Measurements from ENCODE around the gene TMEM161B.

Gene TMEM161B

GRCh38 chr5:88248094-88248493, 20.6 kb downstream of the TMEM161B start:
- TF ChIP-seq PPARA (CRISPR knock-in tag; IDR thresholded peaks at IDR 0.05; ENCODE audit: borderline replicate concordance) = no peak
- no peak for ATAC-seq

GRCh38 chr5:88245893-88246244, 22.8 kb downstream of the TMEM161B start:
- no peak for TF ChIP-seq ZC3H10 (CRISPR knock-in tag; IDR thresholded peaks at IDR 0.05)
- no peak for TF ChIP-seq ARNTL (CRISPR knock-in tag; IDR thresholded peaks at IDR 0.05; ENCODE audit: borderline replicate concordance, low read depth)
- TF ChIP-seq BACH2 (CRISPR knock-in tag; IDR thresholded peaks at IDR 0.05; ENCODE audit: borderline replicate concordance) = no peak
- no peak for TF ChIP-seq SNAI2 (CRISPR knock-in tag; IDR thresholded peaks at IDR 0.05)
- no peak for ATAC-seq

- no peak for TF ChIP-seq TOX (CRISPR knock-in tag; IDR thresholded peaks at IDR 0.05; ENCODE audit: borderline replicate concordance)
- TF ChIP-seq ZFP30 (CRISPR knock-in tag; IDR thresholded peaks at IDR 0.05) = no peak
- no peak for TF ChIP-seq CSRNP3 (CRISPR knock-in tag; IDR thresholded peaks at IDR 0.05)
- no peak for TF ChIP-seq POU6F1 (CRISPR knock-in tag; IDR thresholded peaks at IDR 0.05; ENCODE audit: borderline replicate concordance, low read depth)
- TF ChIP-seq ARNTL (CRISPR knock-in tag; IDR thresholded peaks at IDR 0.05; ENCODE audit: borderline replicate concordance, low read depth) = no peak
- no peak for TF ChIP-seq TSHZ2 (CRISPR knock-in tag; IDR thresholded peaks at IDR 0.05)
- no peak for TF ChIP-seq CSDC2 (CRISPR knock-in tag; IDR thresholded peaks at IDR 0.05)
- no peak for TF ChIP-seq GLIS3 (CRISPR knock-in tag; IDR thresholded peaks at IDR 0.05)
- TF ChIP-seq ZNF70 (CRISPR knock-in tag; IDR thresholded peaks at IDR 0.05) = no peak
- no peak for TF ChIP-seq ISL1 (CRISPR knock-in tag; IDR thresholded peaks at IDR 0.05)
- TF ChIP-seq ZNF8 (CRISPR knock-in tag; IDR thresholded peaks at IDR 0.05) = no peak
- TF ChIP-seq CREB5 (CRISPR knock-in tag; IDR thresholded peaks at IDR 0.05; ENCODE audit: low read depth) = no peak
- no peak for TF ChIP-seq ZFP3 (CRISPR knock-in tag; IDR thresholded peaks at IDR 0.05)
- TF ChIP-seq OSR1 (CRISPR knock-in tag; IDR thresholded peaks at IDR 0.05) = no peak
- no peak for TF ChIP-seq BACH2 (CRISPR knock-in tag; IDR thresholded peaks at IDR 0.05; ENCODE audit: borderline replicate concordance)
- TF ChIP-seq SNAI2 (CRISPR knock-in tag; IDR thresholded peaks at IDR 0.05) = no peak
- no peak for TF ChIP-seq RARB (CRISPR knock-in tag; IDR thresholded peaks at IDR 0.05)
- no peak for TF ChIP-seq PATZ1 (CRISPR knock-in tag; IDR thresholded peaks at IDR 0.05; ENCODE audit: borderline replicate concordance)
- no peak for ATAC-seq
Observed at GRCh38 chr5:88245241-88245892, 23.3 kb downstream of the TMEM161B start.

GRCh38 chr5:88244686-88245085, 24.0 kb downstream of the TMEM161B start:
- ATAC-seq = no peak
- no peak for TF ChIP-seq PATZ1 (CRISPR knock-in tag; IDR thresholded peaks at IDR 0.05; ENCODE audit: borderline replicate concordance)
- no peak for TF ChIP-seq PPARA (CRISPR knock-in tag; IDR thresholded peaks at IDR 0.05; ENCODE audit: borderline replicate concordance)
- no peak for TF ChIP-seq ZFP30 (CRISPR knock-in tag; IDR thresholded peaks at IDR 0.05)
- TF ChIP-seq ARNTL (CRISPR knock-in tag; IDR thresholded peaks at IDR 0.05; ENCODE audit: borderline replicate concordance, low read depth) = no peak
- no peak for TF ChIP-seq TSHZ2 (CRISPR knock-in tag; IDR thresholded peaks at IDR 0.05)
- TF ChIP-seq BACH2 (CRISPR knock-in tag; IDR thresholded peaks at IDR 0.05; ENCODE audit: borderline replicate concordance) = no peak
- no peak for TF ChIP-seq ZFP3 (CRISPR knock-in tag; IDR thresholded peaks at IDR 0.05)
